NB4 (cell line): ENCODE measurements around the gene ALMS1.

Experiments used
- CTCF ChIP-seq: IDR thresholded peaks from one replicate; pipeline ENCODE4 v1.5.1; 2012; ENCODE audit warnings: low read depth, low read length
- TF ChIP-seq, protein P1 (sequence below): IDR thresholded peaks from 2 replicates; pipeline ENCODE4 v1.6.1; 2011; ENCODE audit warnings: low read depth, low read length

DNA sequence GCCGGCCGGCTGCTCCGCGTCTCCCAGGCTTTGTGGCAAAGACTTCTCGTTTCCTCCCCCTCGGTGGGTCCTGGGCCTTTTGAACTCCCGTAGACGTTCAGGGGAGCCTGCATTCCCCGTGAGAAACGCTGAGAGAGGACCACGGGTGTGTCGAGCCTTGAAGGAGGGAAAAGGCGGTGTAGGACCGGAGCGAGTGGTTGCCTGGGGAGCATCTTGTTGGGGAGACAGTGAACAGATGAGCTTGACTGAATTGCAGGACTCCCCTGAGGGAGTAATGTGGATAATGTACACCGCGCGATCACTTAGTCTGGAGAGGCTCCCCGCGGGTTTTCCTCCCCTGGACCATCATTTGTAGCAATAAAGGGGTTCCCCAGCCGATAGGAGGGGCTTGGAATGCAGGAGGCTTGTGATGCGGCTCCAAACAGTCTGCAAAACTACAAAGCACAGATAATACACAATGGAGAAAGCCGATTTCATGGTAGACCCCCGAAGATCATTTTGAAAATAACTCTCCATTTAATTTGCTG is 769 bp downstream of the ALMS1 start:
- TF ChIP-seq, protein P1, sequence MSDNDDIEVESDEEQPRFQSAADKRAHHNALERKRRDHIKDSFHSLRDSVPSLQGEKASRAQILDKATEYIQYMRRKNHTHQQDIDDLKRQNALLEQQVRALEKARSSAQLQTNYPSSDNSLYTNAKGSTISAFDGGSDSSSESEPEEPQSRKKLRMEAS: no peak
- no peak for TF ChIP-seq CTCF
